ENCODE data around the gene AGO4.
"Not testable (repeated sequence)": the region's sequence is repeated elsewhere in the genome, so short reads cannot be mapped to it uniquely, and the experiment has no call there.

The AGO4 gene

DNA sequence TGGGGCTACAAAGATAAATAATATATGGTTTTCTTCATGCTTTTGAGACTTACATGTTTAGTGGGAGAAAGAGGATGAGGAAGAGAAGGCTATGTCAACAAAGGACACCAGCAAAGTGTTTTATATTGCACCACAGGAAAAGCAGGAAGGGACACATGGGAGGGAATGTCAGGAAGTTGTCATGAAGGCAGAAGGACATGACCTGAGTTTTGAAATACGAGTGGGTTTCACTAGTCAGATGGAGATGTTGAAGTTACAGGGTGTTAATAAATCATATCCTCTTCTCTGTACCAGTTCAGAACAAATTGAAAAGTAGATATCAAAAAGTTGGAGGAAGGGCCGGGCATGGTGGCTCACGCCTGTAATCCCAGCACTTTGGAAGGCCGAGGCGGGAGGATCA, 57.0 kb downstream of the AGO4 start:
- Mint-ChIP-seq H3K4me3 (no peak overlapping the region), H3K4me1 (no peaks in the 10 kb centered on the region), H3K27ac (no peak overlapping the region), H3K27me3 (peaks cover 1% of the 10 kb centered on the region), H3K9me3 (no peaks in the 10 kb centered on the region), H3K36me3 (ENCODE audit: low read depth) (no peaks in the 10 kb centered on the region)
- DNase-seq (no peak), ATAC-seq (no peak)

DNA sequence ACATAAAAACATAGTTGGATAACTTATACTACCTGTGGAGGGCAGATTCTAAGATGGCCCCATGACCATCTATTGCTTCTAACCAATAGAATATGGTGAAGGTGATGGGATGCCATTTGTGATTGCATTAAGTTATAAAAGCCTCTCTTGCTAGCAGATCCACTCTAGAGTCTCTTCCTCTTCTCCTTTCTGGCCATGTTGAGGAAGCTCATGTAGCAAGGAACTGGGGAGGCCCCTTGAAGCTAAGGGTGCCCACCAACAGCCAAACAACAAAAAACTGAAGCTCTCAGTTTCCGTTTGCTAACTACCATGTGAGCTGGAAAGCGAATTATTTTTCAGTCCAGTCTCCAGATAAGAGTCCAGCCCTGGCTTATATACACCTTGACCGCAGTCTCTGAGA, 59.2 kb downstream of the AGO4 start:
- H3K27me3 Mint-ChIP-seq = peaks cover 1% of the 10 kb centered on the region
- no peaks in the 10 kb centered on the region for H3K36me3 Mint-ChIP-seq (ENCODE audit: low read depth)
- no peak for DNase-seq
- H3K27ac Mint-ChIP-seq = no peak overlapping the region
- H3K4me3 Mint-ChIP-seq = no peak overlapping the region
- H3K9me3 Mint-ChIP-seq = no peaks in the 10 kb centered on the region
- no peak for ATAC-seq
- no peaks in the 10 kb centered on the region for H3K4me1 Mint-ChIP-seq

GRCh38 chr1:35869245-35869950, 61.6 kb downstream of the AGO4 start:
- DNase-seq; H3K9me3 Mint-ChIP-seq; H3K27ac Mint-ChIP-seq; H3K4me1 Mint-ChIP-seq; H3K36me3 Mint-ChIP-seq (ENCODE audit: low read depth); H3K27me3 Mint-ChIP-seq; ATAC-seq; H3K4me3 Mint-ChIP-seq: not testable (repeated sequence)

- Mint-ChIP-seq H3K27me3 (peaks cover 1% of the 10 kb centered on the region), H3K9me3 (no peaks in the 10 kb centered on the region), H3K4me3 (no peak overlapping the region), H3K36me3 (ENCODE audit: low read depth) (no peaks in the 10 kb centered on the region), H3K4me1 (no peaks in the 10 kb centered on the region), H3K27ac (no peak overlapping the region)
- DNase-seq (no peak), ATAC-seq (no peak)
These were observed 63.0 kb downstream of the AGO4 start for GRCh38 chr1:35870651-35871309.

DNA sequence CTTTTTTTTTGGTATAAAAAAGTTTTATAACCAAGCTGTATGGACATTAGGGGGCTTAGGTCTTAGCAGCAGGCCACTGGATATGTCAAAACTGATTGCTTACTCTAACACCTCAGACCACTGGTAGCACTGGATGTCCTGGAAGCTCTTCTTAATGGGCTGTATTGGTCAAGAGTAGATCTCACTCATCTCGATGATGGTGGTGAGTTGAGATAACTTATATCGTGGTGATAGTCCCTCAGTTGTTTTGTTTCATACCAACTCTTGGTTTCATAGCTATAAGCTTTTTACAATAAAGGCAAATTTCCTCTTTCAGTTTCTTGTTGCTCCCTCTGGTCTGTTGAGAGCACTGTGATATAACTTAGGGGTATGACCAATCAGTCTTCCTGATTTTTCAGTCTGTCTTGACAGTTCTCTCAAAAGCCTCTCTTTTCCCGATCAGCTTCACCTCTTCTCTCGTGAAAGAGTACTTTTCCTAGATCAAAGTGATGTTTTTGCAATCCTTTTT, 65.5 kb downstream of the AGO4 start:
- Mint-ChIP-seq H3K4me3 (no peak overlapping the region), H3K36me3 (ENCODE audit: low read depth) (no peaks in the 10 kb centered on the region), H3K27ac (no peak overlapping the region), H3K9me3 (no peaks in the 10 kb centered on the region), H3K4me1 (no peaks in the 10 kb centered on the region), H3K27me3 (peaks cover 1% of the 10 kb centered on the region)
- ATAC-seq = no peak
- DNase-seq = no peak

GRCh38 chr1:35874115-35874514, 66.3 kb downstream of the AGO4 start:
- H3K9me3 Mint-ChIP-seq; DNase-seq; H3K36me3 Mint-ChIP-seq (ENCODE audit: low read depth); H3K4me3 Mint-ChIP-seq; H3K4me1 Mint-ChIP-seq; ATAC-seq; H3K27ac Mint-ChIP-seq; H3K27me3 Mint-ChIP-seq: not testable (repeated sequence)

DNA sequence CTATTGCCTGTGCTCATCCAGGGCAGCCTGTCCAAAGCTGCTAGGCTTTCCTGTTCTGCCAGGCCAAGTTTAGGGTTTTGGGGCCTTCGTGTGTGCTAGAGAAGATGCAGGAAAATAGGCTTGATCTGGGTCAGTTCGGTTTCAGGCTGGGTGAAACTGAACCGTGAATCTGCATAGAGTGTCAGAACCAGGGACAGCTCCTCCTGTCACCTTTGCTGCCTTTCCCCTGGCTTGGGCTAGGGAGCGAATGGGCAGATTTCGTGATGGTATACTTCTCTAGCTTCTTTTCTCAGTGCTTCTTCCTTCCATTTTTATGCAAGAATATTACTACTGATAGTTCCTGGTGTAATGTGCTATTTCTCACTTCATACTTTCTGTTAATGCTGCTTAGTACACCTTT, 69.2 kb downstream of the AGO4 start:
- Mint-ChIP-seq H3K36me3 (ENCODE audit: low read depth) (no peaks in the 10 kb centered on the region), H3K4me3 (no peak overlapping the region), H3K9me3 (no peaks in the 10 kb centered on the region), H3K4me1 (peaks cover 2% of the 10 kb centered on the region), H3K27me3 (peaks cover 3% of the 10 kb centered on the region), H3K27ac (no peak overlapping the region)
- no peak for DNase-seq
- no peak for ATAC-seq

- no peak overlapping the region for H3K27ac Mint-ChIP-seq
- no peaks in the 10 kb centered on the region for H3K9me3 Mint-ChIP-seq
These were observed 74.0 kb downstream of the AGO4 start for GRCh38 chr1:35881850-35882273.

DNA sequence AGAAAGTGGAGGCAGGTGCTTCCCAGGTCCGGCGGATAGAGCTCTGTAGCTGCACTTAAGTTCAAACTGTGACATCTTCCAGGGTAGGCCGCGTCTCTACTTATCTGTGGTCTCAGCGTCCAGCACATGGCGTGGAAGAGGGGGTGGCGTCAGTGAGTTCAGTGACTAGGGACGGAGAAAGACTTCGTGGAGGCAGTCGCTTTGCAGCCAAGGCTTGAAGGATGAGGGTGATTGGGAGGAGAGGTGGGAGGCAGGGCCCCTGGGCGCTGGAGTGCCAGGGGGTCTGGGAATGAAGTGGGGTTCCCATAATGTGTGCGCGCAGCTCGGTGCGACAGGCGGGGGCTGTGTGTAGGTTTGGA, 74.7 kb downstream of the AGO4 start:
- DNase-seq (no peak), ATAC-seq (no peak)
- Mint-ChIP-seq H3K4me3 (peak overlapping the region; percentile 90), H3K27me3 (peaks cover 3% of the 10 kb centered on the region), H3K36me3 (ENCODE audit: low read depth) (no peaks in the 10 kb centered on the region), H3K27ac (no peak overlapping the region), H3K9me3 (no peaks in the 10 kb centered on the region), H3K4me1 (peaks cover 42% of the 10 kb centered on the region)

More at GRCh38 chr1:35881850-35882273, 74.0 kb downstream of the AGO4 start:
- DNase-seq (no peak), ATAC-seq (no peak)
- Mint-ChIP-seq H3K4me3 (peak overlapping the region; percentile 90), H3K36me3 (ENCODE audit: low read depth) (no peaks in the 10 kb centered on the region), H3K27me3 (peaks cover 3% of the 10 kb centered on the region), H3K4me1 (peaks cover 36% of the 10 kb centered on the region)

DNA sequence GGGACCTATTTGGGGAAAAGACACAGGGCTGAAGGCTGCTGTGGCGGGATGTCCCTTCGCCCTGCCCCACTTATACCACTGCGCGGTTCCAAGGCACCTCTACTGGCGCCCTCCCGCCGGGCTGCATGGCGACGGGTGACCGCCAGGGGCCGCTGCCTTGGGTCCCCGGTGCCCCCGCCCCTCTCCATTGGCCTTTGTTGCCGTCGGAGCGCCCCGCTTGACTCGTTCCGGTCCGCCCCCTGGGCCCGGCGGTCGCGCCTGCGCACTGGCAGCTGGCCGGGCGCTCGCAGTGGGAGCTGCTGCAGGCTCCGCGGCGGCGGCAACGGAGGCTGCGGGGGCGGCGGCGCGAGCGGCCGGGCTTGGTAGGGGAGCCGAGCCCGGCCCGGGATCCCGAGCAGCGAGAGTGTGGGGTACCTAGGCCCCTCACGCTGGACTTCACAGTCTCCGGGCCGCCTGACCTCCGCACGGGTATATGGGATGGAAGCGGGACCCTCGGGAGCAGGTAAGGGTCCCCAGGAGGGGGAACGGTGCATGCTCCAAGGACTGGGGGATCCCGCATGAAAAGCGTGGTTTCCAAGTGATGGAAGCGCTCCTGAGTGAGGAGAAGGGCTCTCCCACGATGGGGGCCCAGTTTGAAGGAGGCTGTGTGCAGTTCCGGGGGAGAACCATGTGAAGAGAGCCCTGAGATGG, 75.3 kb downstream of the AGO4 start, which contains the start of gene AGO1:
Gene AGO1, plus strand, starts transcription at position 265 of the 690 bp plus-strand sequence. Its CDS starts 213 bp downstream, at position 478.
- Mint-ChIP-seq H3K4me1 (peaks cover 45% of the 10 kb centered on the region), H3K27ac (peak within 1 kb of the TSS; percentile 79), H3K36me3 (ENCODE audit: low read depth) (no peaks in the 10 kb centered on the region), H3K9me3 (no peaks in the 10 kb centered on the region), H3K27me3 (peaks cover 3% of the 10 kb centered on the region), H3K4me3 (peak within 1 kb of the TSS; percentile 90)
- ATAC-seq (peak; percentile 97), DNase-seq (peak; percentile 98)

DNA sequence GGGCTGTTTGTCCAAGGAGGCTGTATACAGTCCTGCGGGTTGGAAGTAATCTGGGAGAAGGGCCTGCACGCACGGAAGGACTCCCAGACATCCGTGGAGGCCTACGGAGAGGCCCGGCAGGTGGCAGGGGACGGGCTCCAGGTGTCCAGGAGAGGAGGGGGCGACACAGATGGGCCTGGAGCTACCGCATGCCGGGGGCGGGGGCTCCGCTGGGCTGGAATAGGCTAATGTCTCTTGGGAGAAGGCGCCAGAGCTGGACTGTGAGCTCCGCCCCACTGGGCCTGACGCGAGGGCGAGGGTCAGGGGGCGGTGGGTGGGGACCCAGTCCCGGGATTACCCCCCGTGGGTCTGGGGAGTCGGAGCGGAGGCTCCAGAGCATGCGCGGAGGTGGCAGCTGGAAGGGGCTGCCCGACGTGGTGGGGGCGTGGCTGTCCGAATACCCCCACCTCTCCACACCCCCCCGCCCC, 75.9 kb downstream of the AGO4 start:
- H3K9me3 Mint-ChIP-seq = no peaks in the 10 kb centered on the region
- ATAC-seq = peak; percentile 29
- DNase-seq = peak; percentile 63
- peaks cover 3% of the 10 kb centered on the region for H3K27me3 Mint-ChIP-seq
- H3K4me1 Mint-ChIP-seq = peaks cover 45% of the 10 kb centered on the region
- peak overlapping the region; percentile 79 for H3K27ac Mint-ChIP-seq
- H3K4me3 Mint-ChIP-seq = peak overlapping the region; percentile 90
- H3K36me3 Mint-ChIP-seq (ENCODE audit: low read depth) = peaks cover 3% of the 10 kb centered on the region

DNA sequence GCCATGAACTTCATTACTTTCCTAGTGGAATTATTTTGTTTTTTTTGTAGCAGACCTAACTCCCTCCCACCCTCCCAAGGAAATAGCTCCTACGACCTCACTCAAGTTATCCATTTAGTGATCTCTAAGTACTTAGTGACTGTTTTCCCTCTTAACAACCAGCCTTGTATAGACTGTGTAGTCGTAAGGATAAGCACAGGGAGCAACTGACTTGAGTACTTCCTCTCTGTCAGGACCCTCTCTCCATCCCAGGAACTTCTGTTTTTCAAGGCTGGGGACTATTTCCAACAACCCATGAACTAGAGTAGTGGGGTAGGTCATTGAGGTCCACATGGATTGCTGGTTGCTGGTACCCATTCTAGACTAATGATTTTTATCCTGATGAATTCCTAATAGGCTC, 77.1 kb downstream of the AGO4 start:
- H3K36me3 Mint-ChIP-seq (ENCODE audit: low read depth) = peaks cover 5% of the 10 kb centered on the region
- no peak overlapping the region for H3K27ac Mint-ChIP-seq
- no peaks in the 10 kb centered on the region for H3K9me3 Mint-ChIP-seq
- ATAC-seq (no peak), DNase-seq (no peak)
- peak overlapping the region; percentile 22 for H3K4me3 Mint-ChIP-seq
- peaks cover 3% of the 10 kb centered on the region for H3K27me3 Mint-ChIP-seq
- H3K4me1 Mint-ChIP-seq = peaks cover 45% of the 10 kb centered on the region

DNA sequence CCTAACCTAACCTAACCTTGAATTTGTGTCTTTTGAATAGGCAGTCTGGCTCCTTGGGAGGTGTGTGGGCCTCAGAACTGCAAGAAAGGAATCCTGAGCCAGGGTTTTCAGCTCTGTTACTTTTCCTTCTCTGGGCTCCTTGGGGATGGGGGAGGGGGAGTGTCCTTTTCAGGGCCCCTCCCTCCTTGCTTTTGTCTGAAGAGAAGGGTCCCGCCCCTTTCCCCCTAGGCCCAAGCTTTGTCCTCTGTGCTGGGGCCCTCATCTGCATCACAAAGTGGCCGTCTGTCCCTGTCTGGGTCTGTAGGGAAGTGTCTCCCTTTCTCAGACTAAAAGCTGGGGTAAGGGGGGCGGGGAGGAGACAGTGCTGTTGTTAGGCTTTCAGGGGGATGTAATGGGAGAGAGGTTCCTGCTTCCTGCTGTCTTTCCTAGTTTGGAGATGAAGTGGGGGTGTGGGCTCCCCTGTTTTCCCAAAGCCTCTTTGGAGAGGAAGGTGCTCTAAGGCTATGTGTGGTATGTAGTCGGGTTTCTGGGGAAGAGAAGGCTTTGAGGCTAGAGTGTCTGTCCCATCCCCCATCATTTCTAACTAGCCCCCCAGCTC, 78.2 kb downstream of the AGO4 start:
- H3K4me3 Mint-ChIP-seq = no peak overlapping the region
- H3K9me3 Mint-ChIP-seq = no peaks in the 10 kb centered on the region

GRCh38 chr1:35886577-35887431, 79.0 kb downstream of the AGO4 start:
- no peaks in the 10 kb centered on the region for H3K9me3 Mint-ChIP-seq
- peak overlapping the region; percentile 51 for H3K27ac Mint-ChIP-seq
- no peaks in the 10 kb centered on the region for H3K27me3 Mint-ChIP-seq
- no peak for ATAC-seq
- no peak for DNase-seq
- peaks cover 7% of the 10 kb centered on the region for H3K36me3 Mint-ChIP-seq (ENCODE audit: low read depth)
- H3K4me3 Mint-ChIP-seq = no peak overlapping the region
- H3K4me1 Mint-ChIP-seq = peaks cover 45% of the 10 kb centered on the region

More for the DNA sequence above, 78.2 kb downstream of the AGO4 start:
- Mint-ChIP-seq H3K27me3 (peaks cover 1% of the 10 kb centered on the region), H3K27ac (peak overlapping the region; percentile 4), H3K36me3 (ENCODE audit: low read depth) (peaks cover 6% of the 10 kb centered on the region), H3K4me1 (peaks cover 45% of the 10 kb centered on the region)
- no peak for ATAC-seq
- no peak for DNase-seq

Data from activated naive CD8-positive, alpha-beta T cell treated with anti-CD3 and anti-CD28 coated beads, Interleukin-2, amount 50 U/mL, for 24 hours (primary cell).